Caki2 (cell line): ENCODE measurements around the gene TOMM20L. TPM values are rescaled to one million over a fixed set of nuclear protein-coding genes. Genes with fewer than 3 reads are reported as not detected.
"Not testable (repeated sequence)": the region's sequence is repeated elsewhere in the genome, so short reads cannot be mapped to it uniquely, and the experiment has no call there.

Experiments used
- DNase-seq: peaks from one replicate; pipeline ENCODE4 v3.0.0-alpha.2; 2015; ENCODE audit warnings: low read depth
- in situ Hi-C: cut with HindIII; loops from 2 replicates; pipeline ENCODE4 v1.10.0; 2016; ENCODE audit warnings: low sequenced_read_pairs, low pct_unique_long_range_greater_than_20kb, mixed read lengths
- total RNA-seq: library from RNA; depleted of rRNA; stranded (reverse); fragments of >200 nt; shearing (Covaris generic); gene quantifications from 2 replicates; pipeline ENCODE4 v1.2.3, GENCODE V29; 2014; ENCODE audit warnings: low replicate concordance; rRNA removed

TOMM20L gene
- total RNA-seq, 1 experiment from 2014 or later, result not detected

GRCh38 chr14:58415636-58416547 is 20.2 kb downstream of the TOMM20L start:
- in situ Hi-C loops, result no loop called here
- no peak for DNase-seq

GRCh38 chr14:58416934-58417333 is 21.2 kb downstream of the TOMM20L start:
- in situ Hi-C loops, DNase-seq: not testable (repeated sequence)

GRCh38 chr14:58426670-58427280 is 31.0 kb downstream of the TOMM20L start:
- peak; percentile 68 for DNase-seq
- in situ Hi-C loops, result no loop called here

GRCh38 chr14:58427281-58428117 is 31.8 kb downstream of the TOMM20L start, which contains the start of the genes KIAA0586 and TIMM9:
Gene KIAA0586, plus strand, starts transcription at chr14:58427719. Its CDS starts 546 bp downstream, at chr14:58428265.
Gene TIMM9, minus strand, starts transcription at chr14:58427531. Its CDS starts 15,586 bp downstream, at chr14:58411945.
- DNase-seq, result peak; percentile 89
- in situ Hi-C loops, result no loop called here

GRCh38 chr14:58428118-58428683 is 32.5 kb downstream of the TOMM20L start:
- peak; percentile 34 for DNase-seq

GRCh38 chr14:58430156-58430555 is 34.4 kb downstream of the TOMM20L start:
- DNase-seq, result no peak
- in situ Hi-C loops, result no loop called here

More at GRCh38 chr14:58428118-58428683, 32.5 kb downstream of the TOMM20L start:
- in situ Hi-C loops, result no loop called here

- DNase-seq, result no peak
- in situ Hi-C loops, result no loop called here
Observed at GRCh38 chr14:58439476-58439875, 43.7 kb downstream of the TOMM20L start.

GRCh38 chr14:58444627-58445026 is 48.9 kb downstream of the TOMM20L start:
- in situ Hi-C loops, result no loop called here
- DNase-seq, result no peak

GRCh38 chr14:58455593-58456265 is 60.0 kb downstream of the TOMM20L start:
- in situ Hi-C loops, result no loop called here
- peak; percentile 38 for DNase-seq

Other genes starting within 250 kb of the TOMM20L start
- gene ARMH4, start 243.7 kb upstream of the TOMM20L start, total RNA-seq, result 0.10 and 0.35 TPM in 2 replicates
- gene ACTR10, start 195.8 kb upstream of the TOMM20L start, total RNA-seq, result 61.0 and 133 TPM in 2 replicates
- gene PSMA3, start 151.1 kb upstream of the TOMM20L start, total RNA-seq, result 135 and 171 TPM in 2 replicates
- gene ARID4A, start 97.4 kb upstream of the TOMM20L start, total RNA-seq, result 1.8 and 2.1 TPM in 2 replicates
- 36.6 and 76.6 TPM in 2 replicates for gene TIMM9, start 31.6 kb downstream of the TOMM20L start, total RNA-seq
- gene KIAA0586, start 31.8 kb downstream of the TOMM20L start, total RNA-seq, result 0.78 and 6.4 TPM in 2 replicates
- gene DACT1, start 242.0 kb downstream of the TOMM20L start, total RNA-seq, result 0.20 TPM in 1 of 2 replicates, not detected in the other